ENCODE data around the gene PTPRD. TPM values are rescaled to one million over a fixed set of nuclear protein-coding genes. Genes with fewer than 3 reads are reported as not detected.

Gene PTPRD
- total and polyA plus RNA-seq, 4 donors: 97.4 to 229 (median 161) TPM

GRCh38 chr9:9538356-9538755, 1074.4 kb downstream of the PTPRD start:
- Histone ChIP-seq H3K4me1 (ENCODE audit: control insufficient read depth, insufficient read depth, low read length) (no peaks in the 10 kb centered on the region), H3K27me3 (ENCODE audit: control insufficient read depth, insufficient read depth, low read length) (no peaks in the 10 kb centered on the region), H3K9me3 (ENCODE audit: control insufficient read depth, insufficient read depth, low read length) (no peaks in the 10 kb centered on the region), H3K36me3 (ENCODE audit: control insufficient read depth, insufficient read depth, low read length) (no peaks in the 10 kb centered on the region), H3K4me3 (ENCODE audit: low read depth, low read length) (no peak overlapping the region), H3K27ac (ENCODE audit: low read depth, low read length) (no peak overlapping the region)
- 100% methylated on average over 1 of the region's 4 CpGs for WGBS (ENCODE audit: insufficient coverage)
- DNase-seq (ENCODE audit: low read depth in 4 of 6, low spot score in 6 of 6): peak in 1 of 6 donors; percentile 93

- H3K27me3 ChIP-seq (ENCODE audit: control insufficient read depth, insufficient read depth, low read length): no peaks in the 10 kb centered on the region
- H3K9me3 ChIP-seq (ENCODE audit: control insufficient read depth, insufficient read depth, low read length): no peaks in the 10 kb centered on the region
- peak in 1 of 6 donors; percentile 29 for DNase-seq (ENCODE audit: low read depth in 4 of 6, low spot score in 6 of 6)
- WGBS (ENCODE audit: insufficient coverage): 76% methylated on average over 5 of the region's 9 CpGs
- no peaks in the 10 kb centered on the region for H3K4me1 ChIP-seq (ENCODE audit: control insufficient read depth, insufficient read depth, low read length)
- H3K4me3 ChIP-seq (ENCODE audit: low read depth, low read length): no peak overlapping the region
- H3K27ac ChIP-seq (ENCODE audit: low read depth, low read length): no peak overlapping the region
- no peaks in the 10 kb centered on the region for H3K36me3 ChIP-seq (ENCODE audit: control insufficient read depth, insufficient read depth, low read length)
Observed at GRCh38 chr9:9536523-9536922, 1076.3 kb downstream of the PTPRD start.

- no peak overlapping the region for H3K4me3 ChIP-seq (ENCODE audit: low read depth, low read length)
- no peaks in the 10 kb centered on the region for H3K9me3 ChIP-seq (ENCODE audit: control insufficient read depth, insufficient read depth, low read length)
- no peaks in the 10 kb centered on the region for H3K27me3 ChIP-seq (ENCODE audit: control insufficient read depth, insufficient read depth, low read length)
- no peaks in the 10 kb centered on the region for H3K4me1 ChIP-seq (ENCODE audit: control insufficient read depth, insufficient read depth, low read length)
- no peaks in the 10 kb centered on the region for H3K36me3 ChIP-seq (ENCODE audit: control insufficient read depth, insufficient read depth, low read length)
- no peak overlapping the region for H3K27ac ChIP-seq (ENCODE audit: low read depth, low read length)
- WGBS (ENCODE audit: insufficient coverage): 87% methylated on average over 7 of the region's 8 CpGs
- DNase-seq (ENCODE audit: low read depth in 4 of 6, low spot score in 6 of 6): no peak
Observed at GRCh38 chr9:9523476-9524139, 1089.2 kb downstream of the PTPRD start.

GRCh38 chr9:9522406-9522805, 1090.4 kb downstream of the PTPRD start:
- Histone ChIP-seq H3K4me1 (ENCODE audit: control insufficient read depth, insufficient read depth, low read length) (no peaks in the 10 kb centered on the region), H3K4me3 (ENCODE audit: low read depth, low read length) (no peak overlapping the region), H3K36me3 (ENCODE audit: control insufficient read depth, insufficient read depth, low read length) (no peaks in the 10 kb centered on the region), H3K27me3 (ENCODE audit: control insufficient read depth, insufficient read depth, low read length) (no peaks in the 10 kb centered on the region), H3K27ac (ENCODE audit: low read depth, low read length) (no peak overlapping the region), H3K9me3 (ENCODE audit: control insufficient read depth, insufficient read depth, low read length) (no peaks in the 10 kb centered on the region)
- no CpG with 5 or more reads among the region's 1 CpG for WGBS (ENCODE audit: insufficient coverage)
- no peak for DNase-seq (ENCODE audit: low read depth in 4 of 6, low spot score in 6 of 6)

- 49% methylated on average over 3 of the region's 5 CpGs for WGBS (ENCODE audit: insufficient coverage)
- Histone ChIP-seq H3K9me3 (ENCODE audit: control insufficient read depth, insufficient read depth, low read length) (no peaks in the 10 kb centered on the region), H3K27ac (ENCODE audit: low read depth, low read length) (no peak overlapping the region), H3K4me3 (ENCODE audit: low read depth, low read length) (no peak overlapping the region), H3K36me3 (ENCODE audit: control insufficient read depth, insufficient read depth, low read length) (no peaks in the 10 kb centered on the region), H3K4me1 (ENCODE audit: control insufficient read depth, insufficient read depth, low read length) (no peaks in the 10 kb centered on the region), H3K27me3 (ENCODE audit: control insufficient read depth, insufficient read depth, low read length) (no peaks in the 10 kb centered on the region)
- no peak for DNase-seq (ENCODE audit: low read depth in 4 of 6, low spot score in 6 of 6)
Observed at GRCh38 chr9:9521033-9521779, 1091.6 kb downstream of the PTPRD start.

- Histone ChIP-seq H3K9me3 (ENCODE audit: control insufficient read depth, insufficient read depth, low read length) (no peaks in the 10 kb centered on the region), H3K4me1 (ENCODE audit: control insufficient read depth, insufficient read depth, low read length) (no peaks in the 10 kb centered on the region), H3K27ac (ENCODE audit: low read depth, low read length) (no peak overlapping the region), H3K36me3 (ENCODE audit: control insufficient read depth, insufficient read depth, low read length) (no peaks in the 10 kb centered on the region), H3K4me3 (ENCODE audit: low read depth, low read length) (no peak overlapping the region), H3K27me3 (ENCODE audit: control insufficient read depth, insufficient read depth, low read length) (no peaks in the 10 kb centered on the region)
- WGBS (ENCODE audit: insufficient coverage): no CpG with 5 or more reads among the region's 1 CpG
- no peak for DNase-seq (ENCODE audit: low read depth in 4 of 6, low spot score in 6 of 6)
Observed at GRCh38 chr9:9504869-9505268, 1107.9 kb downstream of the PTPRD start.

GRCh38 chr9:9499546-9499945, 1113.3 kb downstream of the PTPRD start:
- Histone ChIP-seq H3K27ac (ENCODE audit: low read depth, low read length) (no peak overlapping the region), H3K27me3 (ENCODE audit: control insufficient read depth, insufficient read depth, low read length) (no peaks in the 10 kb centered on the region), H3K4me1 (ENCODE audit: control insufficient read depth, insufficient read depth, low read length) (no peaks in the 10 kb centered on the region), H3K9me3 (ENCODE audit: control insufficient read depth, insufficient read depth, low read length) (peaks cover 4% of the 10 kb centered on the region), H3K4me3 (ENCODE audit: low read depth, low read length) (no peak overlapping the region), H3K36me3 (ENCODE audit: control insufficient read depth, insufficient read depth, low read length) (no peaks in the 10 kb centered on the region)
- DNase-seq (ENCODE audit: low read depth in 4 of 6, low spot score in 6 of 6): peak in 2 of 6 donors; percentile 14 to 37

GRCh38 chr9:9498846-9499245, 1114.0 kb downstream of the PTPRD start:
- Histone ChIP-seq H3K4me1 (ENCODE audit: control insufficient read depth, insufficient read depth, low read length) (no peaks in the 10 kb centered on the region), H3K27me3 (ENCODE audit: control insufficient read depth, insufficient read depth, low read length) (no peaks in the 10 kb centered on the region), H3K4me3 (ENCODE audit: low read depth, low read length) (no peak overlapping the region), H3K27ac (ENCODE audit: low read depth, low read length) (no peak overlapping the region), H3K9me3 (ENCODE audit: control insufficient read depth, insufficient read depth, low read length) (peaks cover 4% of the 10 kb centered on the region), H3K36me3 (ENCODE audit: control insufficient read depth, insufficient read depth, low read length) (no peaks in the 10 kb centered on the region)
- no CpG with 5 or more reads among the region's 2 CpGs for WGBS (ENCODE audit: insufficient coverage)
- DNase-seq (ENCODE audit: low read depth in 4 of 6, low spot score in 6 of 6): no peak

- no peak overlapping the region for H3K27ac ChIP-seq (ENCODE audit: low read depth, low read length)
Observed at GRCh38 chr9:9498128-9498527, 1114.7 kb downstream of the PTPRD start.

GRCh38 chr9:9494336-9494735, 1118.5 kb downstream of the PTPRD start:
- Histone ChIP-seq H3K27ac (ENCODE audit: low read depth, low read length) (no peak overlapping the region), H3K36me3 (ENCODE audit: control insufficient read depth, insufficient read depth, low read length) (no peaks in the 10 kb centered on the region), H3K4me3 (ENCODE audit: low read depth, low read length) (no peak overlapping the region), H3K27me3 (ENCODE audit: control insufficient read depth, insufficient read depth, low read length) (no peaks in the 10 kb centered on the region), H3K4me1 (ENCODE audit: control insufficient read depth, insufficient read depth, low read length) (no peaks in the 10 kb centered on the region), H3K9me3 (ENCODE audit: control insufficient read depth, insufficient read depth, low read length) (peaks cover 5% of the 10 kb centered on the region)
- no peak for DNase-seq (ENCODE audit: low read depth in 4 of 6, low spot score in 6 of 6)
- WGBS (ENCODE audit: insufficient coverage): no CpG with 5 or more reads among the region's 3 CpGs

More at GRCh38 chr9:9498128-9498527, 1114.7 kb downstream of the PTPRD start:
- WGBS (ENCODE audit: insufficient coverage): 100% methylated on average over 1 of the region's 3 CpGs
- H3K27me3 ChIP-seq (ENCODE audit: control insufficient read depth, insufficient read depth, low read length): no peaks in the 10 kb centered on the region
- peaks cover 4% of the 10 kb centered on the region for H3K9me3 ChIP-seq (ENCODE audit: control insufficient read depth, insufficient read depth, low read length)
- H3K36me3 ChIP-seq (ENCODE audit: control insufficient read depth, insufficient read depth, low read length): no peaks in the 10 kb centered on the region
- H3K4me1 ChIP-seq (ENCODE audit: control insufficient read depth, insufficient read depth, low read length): no peaks in the 10 kb centered on the region
- no peak overlapping the region for H3K4me3 ChIP-seq (ENCODE audit: low read depth, low read length)
- DNase-seq (ENCODE audit: low read depth in 4 of 6, low spot score in 6 of 6): no peak

All from spinal cord (tissue), 10 donors.